Right hindlimb (tissue), 1 donor: ENCODE measurements around the gene ZBTB16.

ENCODE experiments used
- DNase-seq: peaks from one replicate; pipeline ENCODE4 v3.0.0-alpha.2; 2018

Gene ZBTB16

GRCh38 chr11:114193730-114194679 is 134.5 kb downstream of the ZBTB16 start:
- DNase-seq = no peak

GRCh38 chr11:114194702-114195101 is 135.2 kb downstream of the ZBTB16 start:
- no peak for DNase-seq

GRCh38 chr11:114195151-114195550 is 135.6 kb downstream of the ZBTB16 start:
- no peak for DNase-seq

DNA sequence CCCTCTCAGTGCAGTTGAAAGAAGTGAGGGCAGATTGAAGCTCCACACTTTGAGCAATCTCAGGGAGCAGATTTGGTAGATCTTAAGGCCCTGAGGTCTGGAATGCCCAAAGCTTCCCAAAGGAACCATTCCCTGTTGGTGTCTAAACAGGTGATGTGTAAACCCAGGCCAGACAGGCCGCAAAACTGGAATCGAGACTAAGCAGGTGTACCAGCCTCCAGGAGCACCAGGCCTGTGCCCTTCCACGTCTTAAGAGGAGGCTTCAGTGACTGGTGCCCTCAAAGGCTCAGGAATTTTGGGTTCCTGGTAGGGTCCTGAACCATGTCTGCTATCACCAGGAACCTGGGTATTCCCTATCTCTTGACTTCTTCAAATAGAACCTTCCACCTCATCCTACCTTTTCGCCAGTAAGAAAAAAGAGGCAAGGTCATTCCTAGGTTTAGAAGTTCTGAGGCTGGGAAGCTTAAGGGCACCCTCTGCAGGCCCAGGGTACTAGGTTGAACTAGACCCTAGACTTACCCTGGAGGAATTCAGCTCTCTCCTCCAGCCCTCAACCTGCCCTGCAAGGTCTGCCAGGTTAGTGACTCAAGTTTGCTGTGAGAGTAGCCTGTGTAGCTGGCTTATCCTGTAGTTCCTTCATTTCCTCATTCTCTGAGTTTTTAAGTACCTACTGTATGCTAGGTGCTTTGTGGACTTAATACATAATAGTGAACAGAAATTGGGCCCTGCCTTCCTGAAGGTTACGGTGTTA is 136.6 kb downstream of the ZBTB16 start:
- no peak for DNase-seq

- DNase-seq = peak; percentile 59
These were observed 137.6 kb downstream of the ZBTB16 start for GRCh38 chr11:114196997-114197703.

GRCh38 chr11:114197799-114198500 is 138.4 kb downstream of the ZBTB16 start:
- DNase-seq = peak; percentile 86

DNA sequence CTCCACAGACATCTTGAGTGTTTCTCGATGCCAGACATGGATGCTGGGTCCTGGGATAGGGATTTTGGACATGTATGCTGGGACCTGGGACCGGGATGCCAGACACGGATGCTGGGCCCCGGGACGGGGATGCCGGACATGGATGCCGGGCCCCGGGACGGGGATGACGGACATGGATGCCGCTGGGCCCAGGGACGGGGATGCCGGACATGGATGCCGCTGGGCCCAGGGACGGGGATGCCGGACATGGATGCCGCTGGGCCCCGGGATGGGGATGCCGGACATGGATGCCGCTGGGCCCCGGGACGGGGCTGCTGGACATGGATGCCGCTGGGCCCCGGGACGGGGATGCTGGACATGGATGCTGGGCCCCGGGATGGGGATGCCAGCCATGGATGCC is 139.5 kb downstream of the ZBTB16 start:
- DNase-seq = no peak

DNA sequence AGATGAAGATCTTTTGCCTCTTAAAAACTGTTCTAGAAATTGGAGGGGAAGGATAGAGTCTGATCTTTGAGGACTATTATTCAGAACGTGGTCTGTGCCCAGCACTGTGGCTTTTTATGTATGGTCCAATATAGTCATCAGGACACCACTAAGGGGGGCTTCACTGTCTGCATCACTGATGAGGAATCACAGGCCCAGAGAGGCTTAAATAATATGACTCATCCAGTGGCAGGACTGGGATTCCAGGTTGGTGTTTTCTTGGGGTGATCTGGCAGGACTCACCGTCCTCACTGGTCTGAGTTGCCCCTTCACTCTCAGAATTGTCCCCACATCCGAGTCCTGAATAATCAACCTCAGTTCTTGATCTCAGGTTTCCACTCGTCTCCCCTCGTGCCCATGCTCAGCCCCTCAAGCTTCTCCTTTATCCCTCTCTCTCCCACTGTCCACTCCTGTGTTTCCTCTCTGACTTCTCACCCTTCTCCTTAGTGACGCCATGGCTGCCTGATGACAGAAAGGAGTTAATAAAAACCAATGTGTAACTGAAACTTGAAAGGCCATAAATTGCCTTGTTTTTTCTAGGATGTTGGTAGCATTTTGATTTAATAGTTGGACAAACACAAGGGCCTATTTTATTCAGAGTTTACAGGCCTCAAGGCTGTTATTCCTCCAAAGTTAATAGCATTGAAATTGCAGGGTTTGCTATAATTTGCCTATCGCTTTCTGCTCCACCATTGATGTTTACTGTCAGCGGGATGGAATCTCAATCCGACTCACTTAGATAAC is 141.0 kb downstream of the ZBTB16 start:
- DNase-seq = no peak

- DNase-seq = no peak
These were observed 141.7 kb downstream of the ZBTB16 start for GRCh38 chr11:114201219-114201618.

DNA sequence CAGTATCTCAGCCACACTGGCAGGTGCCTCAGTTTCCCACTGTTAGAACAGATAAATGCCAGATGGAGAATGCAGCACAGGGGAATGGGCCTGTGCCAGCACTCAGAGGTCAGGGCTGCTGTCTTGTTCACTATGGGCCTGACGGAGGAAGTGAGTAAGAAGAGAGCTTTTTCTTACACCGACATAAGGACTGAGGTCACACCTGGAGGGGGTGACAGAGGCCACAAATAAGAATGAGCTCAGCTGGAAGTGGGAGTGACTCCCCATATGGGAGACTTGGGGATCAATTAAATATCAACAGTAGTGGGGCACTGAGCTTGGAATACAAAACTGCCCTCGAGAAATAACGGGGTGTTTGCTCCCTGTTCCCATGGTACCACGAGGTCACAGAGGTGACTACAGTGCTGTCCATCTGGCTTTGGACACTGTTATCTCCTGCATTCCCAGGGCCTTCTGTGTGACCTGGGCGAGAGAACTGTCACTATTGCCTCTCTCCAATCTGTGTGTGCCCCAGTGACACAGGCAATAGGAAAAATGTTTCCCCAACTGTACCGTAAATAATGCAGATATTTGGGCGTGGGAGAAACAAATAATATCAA is 142.6 kb downstream of the ZBTB16 start:
- DNase-seq = no peak

GRCh38 chr11:114207096-114207495 is 147.6 kb downstream of the ZBTB16 start:
- DNase-seq = no peak

GRCh38 chr11:114208377-114208776 is 148.9 kb downstream of the ZBTB16 start:
- DNase-seq = no peak

GRCh38 chr11:114209343-114209742 is 149.8 kb downstream of the ZBTB16 start:
- DNase-seq = no peak

DNA sequence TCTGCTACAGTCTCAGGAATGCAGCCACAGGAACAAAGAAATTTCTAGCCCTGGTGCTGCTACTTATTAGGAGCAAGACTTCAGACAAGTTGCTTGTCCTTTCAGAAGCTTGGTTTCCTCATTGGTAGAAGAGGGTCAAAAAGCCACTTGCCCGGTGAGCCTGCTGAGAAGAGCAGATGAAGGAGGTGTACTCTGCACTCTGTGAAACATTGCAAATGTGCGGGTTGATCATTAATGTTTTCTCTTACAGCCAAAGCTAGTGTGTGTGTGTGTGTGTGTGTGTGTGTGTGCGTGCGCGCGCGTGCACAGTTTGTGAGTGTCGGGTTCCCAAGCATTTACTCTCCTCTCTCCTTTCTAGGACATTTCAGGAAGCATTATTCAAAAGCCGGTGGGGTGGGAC is 150.4 kb downstream of the ZBTB16 start:
- no peak for DNase-seq

- DNase-seq = no peak
These were observed 152.1 kb downstream of the ZBTB16 start for GRCh38 chr11:114211444-114212121.

GRCh38 chr11:114213622-114214021 is 154.1 kb downstream of the ZBTB16 start:
- DNase-seq = no peak

- no peak for DNase-seq
These were observed 155.9 kb downstream of the ZBTB16 start for GRCh38 chr11:114215428-114215827.

- DNase-seq = no peak
These were observed 156.6 kb downstream of the ZBTB16 start for GRCh38 chr11:114215871-114216795.

DNA sequence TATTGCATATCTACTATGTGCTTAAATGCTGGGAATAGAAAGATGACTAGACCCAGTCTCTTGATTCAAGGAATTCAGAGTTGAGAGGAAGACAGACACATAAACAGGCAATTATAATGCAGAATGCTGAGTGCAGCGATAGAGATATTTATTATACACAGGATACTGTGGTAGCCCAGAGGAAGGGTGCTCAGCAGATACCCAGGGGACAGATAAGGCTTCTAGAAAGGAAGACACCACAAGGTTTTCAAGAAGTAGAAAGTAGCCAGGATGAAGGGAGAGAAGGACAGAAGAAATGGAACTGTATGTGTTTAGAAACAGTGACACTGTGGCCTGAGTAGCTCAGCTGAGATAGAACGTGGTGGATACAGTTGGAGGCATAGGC is 157.3 kb downstream of the ZBTB16 start:
- DNase-seq = no peak

GRCh38 chr11:114218508-114218907 is 159.0 kb downstream of the ZBTB16 start:
- no peak for DNase-seq
